Fibroblast of skin of right quadriceps (primary cell): ENCODE measurements around the gene ROCK2.

Experiments used
- DNase-seq: peaks from one replicate; pipeline ENCODE4 v3.0.0-alpha.2; 2013

ROCK2 gene

DNA sequence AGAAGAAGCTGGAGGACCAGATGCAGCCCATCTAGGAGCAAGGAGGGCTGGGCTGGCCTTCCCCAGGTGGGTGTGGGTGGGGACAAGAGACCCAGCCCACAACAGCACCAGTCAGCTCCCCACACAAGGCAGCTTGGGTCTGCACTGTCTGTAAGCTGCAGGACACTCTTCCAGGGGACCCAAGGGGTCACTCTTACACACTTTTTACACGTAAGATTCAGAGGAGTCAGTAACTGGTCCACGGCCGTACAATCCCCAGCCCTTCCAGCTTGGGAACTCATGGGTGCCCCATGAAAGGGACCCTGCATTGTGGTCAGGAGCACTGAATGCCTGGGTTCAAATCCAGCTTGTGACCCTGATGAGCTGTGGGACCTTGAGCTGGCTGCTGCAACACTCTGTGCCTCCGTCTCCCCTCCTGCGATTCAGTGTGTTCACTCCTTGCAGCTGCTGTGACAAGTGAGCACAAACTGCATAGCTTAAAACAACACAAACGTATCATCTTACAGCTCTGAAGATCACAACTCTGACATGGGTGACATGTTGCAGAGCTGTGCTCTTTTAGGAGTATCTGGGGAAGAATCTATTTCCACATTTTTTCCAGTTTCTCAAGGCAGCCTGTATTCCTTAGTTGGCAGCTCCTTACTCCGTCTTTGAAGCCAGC is 200.2 kb downstream of the ROCK2 start:
- no peak for DNase-seq

DNA sequence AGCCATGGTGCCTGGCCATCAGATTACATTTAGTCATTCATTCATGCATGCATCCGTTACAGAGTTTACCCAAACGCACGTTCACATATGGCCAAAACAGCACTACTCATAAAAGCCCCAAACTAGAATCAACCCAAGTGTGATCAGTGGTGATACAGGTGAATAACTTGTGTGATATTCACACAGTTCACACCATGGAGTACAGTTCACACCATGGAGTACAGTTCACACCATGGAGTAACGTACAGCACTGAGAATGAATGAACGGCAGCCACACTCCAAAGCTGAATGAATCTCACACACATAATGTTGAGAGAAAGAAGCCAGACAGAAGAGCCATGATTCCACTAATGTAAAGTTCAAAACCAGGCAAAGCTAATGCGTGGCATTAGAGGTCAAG is 201.4 kb downstream of the ROCK2 start:
- no peak for DNase-seq

DNA sequence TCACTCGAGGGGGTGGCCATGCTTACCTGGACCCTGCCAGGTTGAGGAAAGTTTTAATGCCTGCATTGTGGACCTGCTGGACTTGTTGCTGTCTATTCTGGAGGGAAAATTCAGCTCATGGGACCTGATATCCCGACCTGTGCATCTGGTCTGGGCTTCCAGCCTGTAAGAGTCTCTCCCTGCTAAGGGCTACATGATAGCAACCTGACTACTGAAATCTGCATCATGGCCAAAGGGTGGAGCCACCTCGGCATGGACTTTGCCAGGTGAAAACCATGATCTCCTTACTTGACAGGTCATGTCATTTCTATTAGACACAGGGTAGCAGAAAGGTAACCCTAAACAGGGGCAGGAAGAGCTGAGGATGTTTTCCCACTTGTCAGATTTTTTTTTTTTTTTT is 202.1 kb downstream of the ROCK2 start:
- no peak for DNase-seq

DNA sequence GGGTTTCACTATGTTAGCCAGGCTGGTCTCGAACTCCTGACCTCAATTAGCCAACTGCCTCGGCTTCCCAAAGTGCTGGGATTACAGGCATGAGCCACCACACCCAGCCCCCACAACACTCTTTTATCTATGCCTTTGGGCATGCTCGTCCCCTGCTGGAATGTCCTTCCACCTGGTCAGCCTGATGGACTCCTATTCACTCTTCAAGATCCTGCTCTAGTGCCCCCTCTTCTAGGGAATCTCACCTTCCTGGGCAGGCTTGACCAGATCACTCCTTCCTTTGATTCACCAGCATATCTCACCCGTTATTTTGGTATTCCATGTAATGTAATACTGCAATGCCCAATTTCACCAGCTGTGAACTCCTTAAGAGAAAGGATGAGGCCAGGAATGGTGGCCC is 203.1 kb downstream of the ROCK2 start:
- no peak for DNase-seq

DNA sequence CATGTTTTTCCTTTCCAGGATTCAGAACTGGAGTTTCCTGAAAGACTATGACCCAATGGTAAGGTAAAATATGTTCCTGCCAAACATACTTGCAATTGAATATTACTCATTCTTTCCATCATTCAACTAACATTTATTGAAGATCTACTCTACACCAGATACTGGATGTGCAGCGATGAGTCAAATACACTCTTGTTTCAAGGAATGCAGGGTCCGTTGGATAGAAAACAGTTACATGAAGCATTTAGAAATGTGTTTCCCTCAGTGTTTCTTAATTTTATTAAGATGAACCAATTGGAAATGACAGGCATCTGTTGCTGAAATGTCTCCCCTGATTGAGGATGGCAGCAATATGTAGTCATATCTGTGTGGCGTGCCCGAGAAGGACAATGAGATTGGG is 203.9 kb downstream of the ROCK2 start:
- peak; percentile 65 for DNase-seq

DNA sequence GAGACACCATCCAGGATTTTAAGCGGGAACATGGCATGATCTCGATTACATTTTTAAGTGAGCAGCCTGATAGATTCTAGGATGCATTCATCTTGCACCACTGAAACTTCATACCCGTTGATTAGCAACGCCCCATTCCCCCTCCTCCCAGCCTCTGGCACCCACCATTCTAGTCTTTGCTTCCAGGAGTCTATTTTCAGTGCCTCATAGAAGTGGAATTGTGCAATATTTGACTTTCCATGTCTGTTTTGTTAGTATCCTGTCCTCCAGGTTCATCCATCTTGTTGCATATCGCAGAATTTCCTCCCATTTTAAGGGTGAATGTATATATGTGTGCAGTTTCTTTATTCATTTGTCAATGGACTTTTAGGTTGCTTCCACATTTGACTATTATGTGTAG is 210.1 kb downstream of the ROCK2 start:
- no peak for DNase-seq

DNA sequence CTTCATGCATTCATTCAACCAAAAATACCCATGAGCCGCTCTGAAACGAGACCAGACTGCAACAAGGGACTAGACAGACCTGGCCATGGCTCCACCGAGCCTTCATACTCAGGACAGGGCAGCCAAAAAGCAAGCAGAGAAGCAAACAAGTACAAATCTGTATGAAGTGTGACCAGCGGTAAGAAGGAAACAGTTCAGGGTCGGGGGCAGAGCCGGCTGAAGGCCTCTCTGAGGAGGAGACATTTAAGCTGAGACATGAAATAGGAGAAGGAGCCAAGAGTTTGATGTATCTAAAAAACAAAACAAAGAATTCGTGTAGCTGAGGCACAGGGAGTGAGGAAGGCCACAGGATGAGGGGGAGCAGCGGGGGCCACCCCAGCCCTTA is 210.5 kb downstream of the ROCK2 start:
- DNase-seq, result no peak

DNA sequence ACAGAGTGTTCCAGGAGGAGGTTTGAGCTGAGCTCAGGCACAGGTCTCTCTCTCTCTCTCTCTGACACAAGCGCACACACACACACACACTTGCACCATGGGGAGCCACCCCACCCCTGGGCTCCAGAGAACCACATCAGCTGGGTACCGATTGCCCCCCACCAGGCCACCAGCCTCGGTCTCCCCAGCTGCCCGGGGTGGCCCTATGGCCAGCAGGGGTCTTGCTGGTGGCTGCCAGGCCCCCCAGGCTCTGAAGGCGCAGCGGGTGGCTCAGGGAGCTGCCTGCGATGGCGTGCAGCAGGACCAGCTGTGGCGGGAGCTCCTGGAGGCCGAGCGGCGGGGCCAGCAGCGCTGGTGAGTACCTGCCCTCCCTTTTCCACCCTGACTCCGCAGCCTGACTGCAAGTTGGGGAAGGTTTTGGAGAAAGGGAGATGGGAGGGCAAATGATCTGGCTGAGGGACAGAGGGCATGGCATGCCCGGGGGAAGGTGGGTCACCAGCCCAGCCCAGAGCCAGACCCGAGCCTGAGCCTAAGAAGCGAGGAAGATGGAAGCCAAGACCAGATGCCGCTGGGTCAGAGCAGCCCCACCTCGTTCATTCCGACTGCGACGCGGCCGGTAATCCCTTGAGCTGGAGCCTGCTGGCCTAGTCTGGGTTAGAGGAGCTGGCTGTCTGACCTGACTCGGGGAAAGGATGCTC is 211.0 kb downstream of the ROCK2 start:
- no peak for DNase-seq

DNA sequence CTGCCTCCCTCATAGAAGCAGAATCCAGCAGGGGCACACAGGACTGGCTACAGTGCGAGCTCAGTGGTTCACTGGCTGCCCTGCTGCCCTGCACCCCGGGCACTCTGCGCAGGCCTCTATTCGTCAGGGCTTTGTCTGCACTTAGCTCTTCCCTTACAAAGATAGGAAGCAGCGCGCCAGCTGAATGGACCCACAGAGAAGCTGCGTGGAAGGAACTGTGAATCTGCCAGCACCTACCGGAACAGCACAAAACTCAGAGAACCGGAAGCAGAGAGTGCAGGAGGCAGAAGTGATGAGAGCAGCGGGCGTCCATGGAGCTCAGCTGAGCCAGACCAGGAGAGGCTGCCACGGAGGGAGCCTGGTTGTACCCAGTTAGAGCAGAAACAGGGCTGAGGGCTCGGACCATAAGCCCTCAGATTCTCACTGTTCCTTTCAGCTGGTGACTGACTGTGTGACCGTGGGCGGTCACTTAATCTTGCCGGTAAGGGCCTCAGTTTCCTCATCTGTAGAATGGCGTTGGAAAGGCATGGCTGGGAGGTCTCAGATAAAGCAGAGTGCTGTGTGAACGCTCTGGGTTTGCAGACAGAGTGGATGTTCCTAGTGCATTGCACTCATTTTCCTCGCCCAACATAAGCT is 212.3 kb downstream of the ROCK2 start:
- DNase-seq, result no peak

DNA sequence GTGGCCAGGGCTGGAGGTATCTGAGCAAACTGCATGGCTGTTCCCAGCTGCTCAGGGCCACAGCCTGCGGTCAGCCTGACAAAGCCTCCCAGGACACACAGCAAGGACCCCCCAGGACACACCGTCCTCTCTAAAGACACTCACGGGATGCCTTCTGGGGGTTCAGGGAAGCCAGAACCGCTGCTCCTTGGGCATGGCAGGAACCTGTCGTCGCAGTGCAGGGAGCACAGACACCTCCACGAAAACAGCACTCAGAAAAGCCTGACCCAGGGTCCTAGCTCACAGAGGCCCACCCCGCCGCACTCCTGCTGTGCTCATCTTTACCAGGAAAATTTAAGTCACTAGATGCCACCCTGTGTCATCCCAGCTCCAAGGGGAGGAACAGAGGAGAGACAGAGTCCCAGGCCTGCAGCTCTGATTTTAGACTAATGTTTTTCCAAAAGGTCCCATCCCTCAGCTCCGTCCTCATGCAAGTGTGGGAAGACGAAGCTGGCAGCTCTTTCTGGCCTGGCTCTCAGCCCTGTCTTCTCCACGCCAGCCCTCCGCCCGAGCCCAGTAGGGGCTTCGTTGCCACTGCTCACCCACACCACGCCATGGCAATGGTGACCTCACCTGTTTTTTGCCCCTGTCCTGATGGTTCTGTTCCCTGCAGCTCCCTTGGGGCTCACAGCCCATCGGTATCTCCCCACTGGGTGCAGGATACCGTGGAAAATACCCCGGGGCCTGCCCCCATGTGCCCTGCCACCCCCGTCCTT is 213.1 kb downstream of the ROCK2 start:
- no peak for DNase-seq
